ENCODE results near the gene RASAL1. TPM values are rescaled to one million over a fixed set of nuclear protein-coding genes. Genes with fewer than 3 reads are reported as not detected.

Gene RASAL1
- polyA plus RNA-seq, 1 of the 3 experiments (the other 2 are of a cell fraction): not detected

DNA sequence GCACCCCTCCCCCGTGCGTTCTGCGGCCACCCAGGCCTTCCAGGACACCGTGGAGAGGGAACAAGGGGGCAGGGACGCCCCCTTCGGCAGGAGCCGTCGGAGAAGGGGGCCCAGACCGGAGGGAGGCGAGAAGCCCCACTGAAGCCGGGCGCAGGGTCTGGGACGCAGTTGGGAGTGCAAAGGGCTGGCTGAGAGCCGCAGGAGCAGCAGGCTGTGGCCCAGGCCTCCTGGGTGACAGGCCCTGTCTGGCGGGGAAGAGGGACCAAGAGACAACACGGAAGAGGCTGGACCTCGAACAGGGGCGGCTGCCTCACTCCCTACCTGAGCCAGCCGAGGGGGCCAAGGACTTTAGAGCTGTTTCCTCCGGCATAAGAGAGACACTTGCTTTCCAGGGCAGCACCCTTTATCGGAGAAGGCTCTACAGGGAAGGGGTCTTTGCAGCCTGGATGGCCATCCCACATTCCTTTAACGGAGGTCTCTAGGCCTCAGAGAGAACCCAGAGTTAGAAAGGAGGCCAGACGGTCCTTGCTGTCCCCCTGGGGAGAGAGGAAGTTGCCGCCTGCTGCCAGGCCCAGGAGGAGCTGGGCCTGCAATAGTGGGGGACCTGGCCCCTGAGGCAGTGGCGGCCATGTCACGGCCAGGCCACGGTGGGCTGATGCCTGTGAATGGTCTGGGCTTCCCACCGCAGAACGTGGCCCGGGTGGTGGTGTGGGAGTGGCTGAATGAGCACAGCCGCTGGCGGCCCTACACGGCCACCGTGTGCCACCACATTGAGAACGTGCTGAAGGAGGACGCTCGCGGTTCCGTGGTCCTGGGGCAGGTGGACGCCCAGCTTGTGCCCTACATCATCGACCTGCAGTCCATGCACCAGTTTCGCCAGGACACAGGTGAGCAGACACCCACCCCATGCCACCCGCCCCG is 77.7 kb downstream of the RASAL1 start:
- Histone ChIP-seq H3K4me1 (ENCODE audit: control insufficient read depth in 1 of 2, insufficient read depth in 2 of 2, low read depth in 1 of 2, low read length in 1 of 2) (peaks cover 0 to 16% of the 10 kb centered on the region in 2 experiments; a peak in 1 of 4 replicates), H3K9me3 (no peaks in the 10 kb centered on the region), H3F3A (replicated peaks; ENCODE audit: insufficient read depth) (no peaks in the 10 kb centered on the region), H4K20me1 (ENCODE audit: insufficient read depth) (no peaks in the 10 kb centered on the region), H2AFZ (ENCODE audit: low read depth) (no peak overlapping the region), H3K36me3 (replicated peaks in 1 of 2; ENCODE audit: control insufficient read depth in 1 of 2, insufficient read depth in 2 of 2, low read length in 1 of 2) (no peaks in the 10 kb centered on the region), H3K9me2 (no peaks in the 10 kb centered on the region), H3K79me2 (ENCODE audit: insufficient read depth) (no peaks in the 10 kb centered on the region), H3K27ac (ENCODE audit: low read depth in 2 of 2, low read length in 1 of 2) (peak overlapping the region in 1 of 2 experiments; percentile 60; a peak in 2 of 4 replicates), H3K9ac (no peak overlapping the region), H3K27me3 (ENCODE audit: insufficient read depth) (peaks cover 14% of the 10 kb centered on the region; the same call in 1 of the 2 replicates), H3K4me2 (no peak overlapping the region), H3K4me3 (ENCODE audit: low read depth in 2 of 2, low read length in 1 of 2) (peak overlapping the region in 1 of 2 experiments; percentile 58; a peak in 2 of 4 replicates)
- POLR2A ChIA-PET: no interaction called here
- TF ChIP-seq TCF12 (IDR thresholded peaks at IDR 0.05) (no peak), GABPA (IDR thresholded peaks at IDR 0.05; ENCODE audit: low read depth) (no peak), RCOR1 (IDR thresholded peaks at IDR 0.05; ENCODE audit: low read length) (no peak)
- CTCF ChIA-PET: interaction anchor here (1.2 to 3.5 kb wide), 4 partner anchors 8 to 116 kb away, joined by 3 to 19 read pairs (median 4); no protein-coding TSS in a partner anchor
- WGBS (ENCODE audit: low lambda C conversion rate): 68% methylated on average over 23 of the region's 44 CpGs
- DNase-seq: no peak

DNA sequence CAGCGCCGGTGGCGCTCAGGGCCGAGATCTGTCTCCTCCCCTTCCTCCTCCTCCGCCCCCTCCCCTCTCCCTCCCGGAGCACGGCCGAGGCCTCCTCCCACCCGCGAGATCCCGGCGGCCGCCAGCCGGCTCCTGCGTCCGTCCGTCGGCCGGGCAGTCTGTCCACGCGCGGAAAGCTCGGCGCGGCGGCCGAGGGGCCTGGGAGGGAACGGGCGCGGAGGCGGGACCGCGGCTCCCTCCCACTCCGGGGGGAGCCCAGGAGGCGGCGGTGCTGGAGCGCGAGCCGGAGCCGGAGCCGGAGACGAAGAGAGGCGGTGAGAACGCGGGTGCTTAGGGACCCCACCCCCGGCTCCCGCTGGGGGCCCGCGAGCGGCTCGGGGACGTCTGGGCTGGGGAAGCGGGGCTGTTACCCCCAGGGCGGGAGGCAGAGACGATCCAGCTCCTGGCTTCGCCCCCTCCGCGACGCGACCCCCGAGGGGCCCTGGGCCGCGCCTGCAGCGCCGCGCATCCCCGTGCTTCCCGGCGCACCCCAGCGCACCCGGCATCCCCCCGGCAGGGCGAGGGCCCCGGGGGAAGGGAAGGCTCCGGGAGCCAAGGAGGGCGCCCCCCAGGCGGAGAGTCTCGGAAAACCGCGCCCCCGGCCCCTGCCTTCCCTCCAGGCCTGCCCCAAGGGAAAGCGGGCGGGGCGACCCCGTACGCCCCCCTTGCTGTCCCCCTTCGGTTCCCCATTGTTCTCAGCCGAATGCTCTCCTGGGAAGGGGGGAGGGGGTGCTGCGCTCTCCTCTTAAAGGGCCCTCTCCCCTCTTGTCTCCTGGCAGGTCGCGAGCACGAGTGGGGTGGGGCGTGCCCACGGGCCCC is 78.7 kb downstream of the RASAL1 start, which contains the start of gene DTX1:
Gene DTX1, plus strand, starts transcription at position 100 of the 858 bp plus-strand sequence. CDS start 1,463 bp downstream, outside the sequence.
- H3K4me2 ChIP-seq: peak within 1 kb of the TSS; percentile 78
- TF ChIP-seq MXI1 (IDR thresholded peaks at IDR 0.05; ENCODE audit: low read depth, low read length): peak; percentile 30; the same call in 1 of the 2 replicates
- TF ChIP-seq, protein P1, sequence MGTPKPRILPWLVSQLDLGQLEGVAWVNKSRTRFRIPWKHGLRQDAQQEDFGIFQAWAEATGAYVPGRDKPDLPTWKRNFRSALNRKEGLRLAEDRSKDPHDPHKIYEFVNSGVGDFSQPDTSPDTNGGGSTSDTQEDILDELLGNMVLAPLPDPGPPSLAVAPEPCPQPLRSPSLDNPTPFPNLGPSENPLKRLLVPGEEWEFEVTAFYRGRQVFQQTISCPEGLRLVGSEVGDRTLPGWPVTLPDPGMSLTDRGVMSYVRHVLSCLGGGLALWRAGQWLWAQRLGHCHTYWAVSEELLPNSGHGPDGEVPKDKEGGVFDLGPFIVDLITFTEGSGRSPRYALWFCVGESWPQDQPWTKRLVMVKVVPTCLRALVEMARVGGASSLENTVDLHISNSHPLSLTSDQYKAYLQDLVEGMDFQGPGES (IDR thresholded peaks at IDR 0.05; ENCODE audit: low read depth, low read length): no peak
- no peaks in the 10 kb centered on the region for H3K9me2 ChIP-seq
- H3K27me3 ChIP-seq (ENCODE audit: insufficient read depth): peaks cover 14% of the 10 kb centered on the region; the same call in 1 of the 2 replicates
- no peaks in the 10 kb centered on the region for H3F3A ChIP-seq (replicated peaks; ENCODE audit: insufficient read depth)
- H3K27ac ChIP-seq (ENCODE audit: low read depth in 2 of 2, low read length in 1 of 2): peak within 1 kb of the TSS in 1 of 2 experiments; percentile 73; a peak in 2 of 4 replicates
- no peaks in the 10 kb centered on the region for H3K79me2 ChIP-seq (ENCODE audit: insufficient read depth)
- no peaks in the 10 kb centered on the region for H3K9me3 ChIP-seq
- no peaks in the 10 kb centered on the region for H4K20me1 ChIP-seq (ENCODE audit: insufficient read depth)
- no peak within 1 kb of the TSS for H3K9ac ChIP-seq
- no peaks in the 10 kb centered on the region for H3K36me3 ChIP-seq (replicated peaks in 1 of 2; ENCODE audit: control insufficient read depth in 1 of 2, insufficient read depth in 2 of 2, low read length in 1 of 2)
- CTCF ChIA-PET: interaction anchor here (0.7 to 3.5 kb wide), 8 partner anchors 7 to 317 kb away, joined by 3 to 24 read pairs (median 4); no protein-coding TSS in a partner anchor
- H3K4me3 ChIP-seq (ENCODE audit: low read depth in 2 of 2, low read length in 1 of 2): peak within 1 kb of the TSS; percentile 58 to 59
- WGBS (ENCODE audit: low lambda C conversion rate): 3% methylated on average over 14 of the region's 94 CpGs
- H2AFZ ChIP-seq (ENCODE audit: low read depth): peak within 1 kb of the TSS; percentile 74
- POLR2A ChIA-PET: no interaction called here
- peaks cover 0 to 16% of the 10 kb centered on the region in 2 experiments; a peak in 1 of 4 replicates for H3K4me1 ChIP-seq (ENCODE audit: control insufficient read depth in 1 of 2, insufficient read depth in 2 of 2, low read depth in 1 of 2, low read length in 1 of 2)
- peak; percentile 88 for DNase-seq

DNA sequence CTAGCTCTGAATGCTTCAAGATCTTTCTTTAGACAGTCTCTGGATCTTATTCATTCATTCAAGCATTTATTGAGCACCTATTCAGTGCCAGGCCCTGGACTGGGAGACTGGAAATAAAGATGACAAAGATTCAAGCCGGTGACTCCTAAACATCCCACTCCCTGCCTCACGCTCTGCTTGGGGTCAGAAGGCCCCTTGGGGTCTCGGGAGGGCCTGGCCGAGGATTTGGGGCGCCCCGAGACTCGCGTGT is 79.3 kb downstream of the RASAL1 start:
- Histone ChIP-seq H3F3A (replicated peaks; ENCODE audit: insufficient read depth) (no peaks in the 10 kb centered on the region), H3K9me2 (no peaks in the 10 kb centered on the region), H3K4me2 (peak overlapping the region; percentile 78), H2AFZ (ENCODE audit: low read depth) (peak overlapping the region; percentile 74), H3K27ac (ENCODE audit: low read depth in 2 of 2, low read length in 1 of 2) (peak overlapping the region in 1 of 2 experiments; percentile 12; a peak in 1 of 4 replicates), H4K20me1 (ENCODE audit: insufficient read depth) (no peaks in the 10 kb centered on the region), H3K4me1 (ENCODE audit: control insufficient read depth in 1 of 2, insufficient read depth in 2 of 2, low read depth in 1 of 2, low read length in 1 of 2) (peaks cover 0 to 15% of the 10 kb centered on the region in 2 experiments; a peak in 1 of 4 replicates), H3K4me3 (ENCODE audit: low read depth in 2 of 2, low read length in 1 of 2) (peak overlapping the region; percentile 58 to 59), H3K27me3 (ENCODE audit: insufficient read depth) (peaks cover 14% of the 10 kb centered on the region; the same call in 1 of the 2 replicates), H3K9me3 (no peaks in the 10 kb centered on the region), H3K36me3 (replicated peaks in 1 of 2; ENCODE audit: control insufficient read depth in 1 of 2, insufficient read depth in 2 of 2, low read length in 1 of 2) (no peaks in the 10 kb centered on the region), H3K79me2 (ENCODE audit: insufficient read depth) (no peaks in the 10 kb centered on the region), H3K9ac (no peak overlapping the region)
- WGBS (ENCODE audit: low lambda C conversion rate): 9% methylated on average over 4 of the region's 8 CpGs
- DNase-seq: no peak
- ChIA-PET CTCF (interaction anchor here (0.7 to 3.5 kb wide), 6 partner anchors 7 to 316 kb away, joined by 3 to 24 read pairs (median 4); no protein-coding TSS in a partner anchor), POLR2A (no interaction called here)
- TF ChIP-seq, protein P2, sequence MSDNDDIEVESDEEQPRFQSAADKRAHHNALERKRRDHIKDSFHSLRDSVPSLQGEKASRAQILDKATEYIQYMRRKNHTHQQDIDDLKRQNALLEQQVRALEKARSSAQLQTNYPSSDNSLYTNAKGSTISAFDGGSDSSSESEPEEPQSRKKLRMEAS (IDR thresholded peaks at IDR 0.05; ENCODE audit: low read depth): no peak
- TF ChIP-seq GABPA (IDR thresholded peaks at IDR 0.05; ENCODE audit: low read depth) (no peak), NRF1 (IDR thresholded peaks at IDR 0.05; ENCODE audit: low read depth, low read length) (no peak), EP300 (IDR thresholded peaks at IDR 0.05; ENCODE audit: borderline replicate concordance in 1 of 2, low read depth in 1 of 2, low read length in 1 of 2) (no peak), SMC3 (IDR thresholded peaks at IDR 0.05; ENCODE audit: low read depth, low read length) (no peak), RXRA (IDR thresholded peaks at IDR 0.05; ENCODE audit: borderline replicate concordance, low read depth) (no peak), RAD21 (IDR thresholded peaks at IDR 0.05; ENCODE audit: low read length) (no peak), ELF1 (IDR thresholded peaks at IDR 0.05) (no peak)
- TF ChIP-seq, protein P3, sequence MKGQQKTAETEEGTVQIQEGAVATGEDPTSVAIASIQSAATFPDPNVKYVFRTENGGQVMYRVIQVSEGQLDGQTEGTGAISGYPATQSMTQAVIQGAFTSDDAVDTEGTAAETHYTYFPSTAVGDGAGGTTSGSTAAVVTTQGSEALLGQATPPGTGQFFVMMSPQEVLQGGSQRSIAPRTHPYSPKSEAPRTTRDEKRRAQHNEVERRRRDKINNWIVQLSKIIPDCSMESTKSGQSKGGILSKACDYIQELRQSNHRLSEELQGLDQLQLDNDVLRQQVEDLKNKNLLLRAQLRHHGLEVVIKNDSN (IDR thresholded peaks at IDR 0.05; ENCODE audit: borderline replicate concordance, low read depth): no peak
- TF ChIP-seq, protein P4, sequence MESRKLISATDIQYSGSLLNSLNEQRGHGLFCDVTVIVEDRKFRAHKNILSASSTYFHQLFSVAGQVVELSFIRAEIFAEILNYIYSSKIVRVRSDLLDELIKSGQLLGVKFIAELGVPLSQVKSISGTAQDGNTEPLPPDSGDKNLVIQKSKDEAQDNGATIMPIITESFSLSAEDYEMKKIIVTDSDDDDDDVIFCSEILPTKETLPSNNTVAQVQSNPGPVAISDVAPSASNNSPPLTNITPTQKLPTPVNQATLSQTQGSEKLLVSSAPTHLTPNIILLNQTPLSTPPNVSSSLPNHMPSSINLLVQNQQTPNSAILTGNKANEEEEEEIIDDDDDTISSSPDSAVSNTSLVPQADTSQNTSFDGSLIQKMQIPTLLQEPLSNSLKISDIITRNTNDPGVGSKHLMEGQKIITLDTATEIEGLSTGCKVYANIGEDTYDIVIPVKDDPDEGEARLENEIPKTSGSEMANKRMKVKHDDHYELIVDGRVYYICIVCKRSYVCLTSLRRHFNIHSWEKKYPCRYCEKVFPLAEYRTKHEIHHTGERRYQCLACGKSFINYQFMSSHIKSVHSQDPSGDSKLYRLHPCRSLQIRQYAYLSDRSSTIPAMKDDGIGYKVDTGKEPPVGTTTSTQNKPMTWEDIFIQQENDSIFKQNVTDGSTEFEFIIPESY (IDR thresholded peaks at IDR 0.05; ENCODE audit: borderline replicate concordance, low read depth): no peak
